SJSA1 (cell line): ENCODE data around the gene SLC35A1. TPM values are rescaled to one million over a fixed set of nuclear protein-coding genes. Genes with fewer than 3 reads are reported as not detected.
A peak's percentile ranks its signal among the peaks of the same experiment; 100 is the strongest.

Source experiments
- DNase-seq, 2 experiments: peaks; one replicate each; pipeline ENCODE4 v3.0.0-alpha.2; 2015 to 2020; ENCODE audit warnings: low spot score in 2 of 2, low read depth in 1 of 2
- H3K27ac ChIP-seq: fragments of 250-450 bp; sonication (Bioruptor Pico); 2 replicates; pipeline ENCODE4 v1.5.1; 2020; ENCODE audit warnings: mild to moderate bottlenecking, moderate library complexity
- H3K27me3 ChIP-seq: fragments of 250-450 bp; sonication (Bioruptor Pico); replicated peaks from 2 replicates; pipeline ENCODE4 v1.5.1; 2020; ENCODE audit warnings: mild to moderate bottlenecking, moderate library complexity
- H3K36me3 ChIP-seq: fragments of 250-450 bp; sonication (Bioruptor Pico); 2 replicates; pipeline ENCODE4 v1.5.1; 2020; ENCODE audit warnings: mild to moderate bottlenecking
- H3K4me1 ChIP-seq: fragments of 250-450 bp; sonication (Bioruptor Pico); replicated peaks from 2 replicates; pipeline ENCODE4 v1.6.1; 2021; ENCODE audit warnings: mild to moderate bottlenecking
- H3K4me3 ChIP-seq: fragments of 250-450 bp; sonication (Bioruptor Pico); 2 replicates; pipeline ENCODE4 v1.5.1; 2020; ENCODE audit warnings: mild to moderate bottlenecking
- H3K9me3 ChIP-seq: fragments of 250-450 bp; sonication (Bioruptor Pico); replicated peaks from 2 replicates; pipeline ENCODE4 v1.5.1; 2020; ENCODE audit warnings: mild to moderate bottlenecking
- total RNA-seq: library from RNA; depleted of rRNA; stranded (reverse); fragments of >200 nt; shearing (Covaris generic); gene quantifications from 2 replicates; pipeline ENCODE4 v1.2.3, GENCODE V29; 2014; rRNA removed

SLC35A1 gene
- total RNA-seq, result 26.6 and 27.8 TPM in 2 replicates

DNA sequence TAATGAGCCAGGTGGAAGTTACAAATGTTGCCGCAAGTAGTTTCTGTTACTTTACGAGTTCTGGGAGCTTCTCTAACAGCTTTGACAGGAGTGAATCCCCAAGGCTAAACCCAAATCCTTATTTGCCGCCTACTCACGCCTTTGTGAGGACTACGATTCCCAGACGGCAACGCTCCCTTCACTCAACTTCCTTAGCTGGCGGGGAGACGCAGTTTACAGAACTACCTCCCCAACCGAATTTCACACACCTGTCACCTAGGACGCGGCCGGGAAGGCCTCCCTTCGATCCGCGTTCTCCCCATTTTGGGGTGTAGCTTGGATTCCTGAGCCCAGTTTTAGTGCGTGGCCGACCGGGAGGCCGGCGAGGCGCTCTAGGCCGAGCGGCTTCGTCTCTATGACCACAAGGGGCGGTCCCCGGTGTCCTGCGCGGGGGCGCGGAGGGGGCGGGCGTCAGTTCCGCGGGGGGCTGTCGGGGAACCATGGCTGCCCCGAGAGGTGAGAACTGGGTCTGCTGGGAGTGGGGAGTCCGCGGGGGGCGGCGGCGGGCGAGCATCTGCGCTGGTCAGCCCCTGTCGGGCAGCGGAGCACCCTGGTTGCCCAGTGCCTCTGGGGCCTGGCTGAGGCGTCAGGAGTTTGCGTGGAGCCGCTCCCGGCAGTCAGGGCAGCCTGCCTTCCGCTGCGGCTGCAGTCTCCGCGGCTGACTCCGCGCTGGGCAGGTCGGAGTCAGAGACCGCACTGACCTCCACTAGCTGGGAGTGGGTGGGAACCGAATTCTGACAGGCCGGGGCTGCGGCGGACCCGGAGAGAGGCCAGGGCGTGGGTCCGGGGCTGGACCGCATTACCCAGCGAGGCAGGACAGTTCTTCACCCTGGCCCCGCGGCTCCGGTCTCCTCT, at the start of gene SLC35A1:
TSS of gene SLC35A1 (plus strand) at position 450 of the 894 bp plus-strand sequence. CDS start at position 480, 30 bp downstream.
- Histone ChIP-seq H3K36me3 (peaks cover 4% of the 10 kb centered on the region), H3K4me1 (no peaks in the 10 kb centered on the region; the same call in 1 of the 2 replicates), H3K4me3 (peak within 1 kb of the TSS; percentile 87), H3K9me3 (no peaks in the 10 kb centered on the region), H3K27ac (peak within 1 kb of the TSS; percentile 74), H3K27me3 (peaks cover 3% of the 10 kb centered on the region; the same call in 1 of the 2 replicates)
- peak; percentile 82 to 94 for DNase-seq

DNA sequence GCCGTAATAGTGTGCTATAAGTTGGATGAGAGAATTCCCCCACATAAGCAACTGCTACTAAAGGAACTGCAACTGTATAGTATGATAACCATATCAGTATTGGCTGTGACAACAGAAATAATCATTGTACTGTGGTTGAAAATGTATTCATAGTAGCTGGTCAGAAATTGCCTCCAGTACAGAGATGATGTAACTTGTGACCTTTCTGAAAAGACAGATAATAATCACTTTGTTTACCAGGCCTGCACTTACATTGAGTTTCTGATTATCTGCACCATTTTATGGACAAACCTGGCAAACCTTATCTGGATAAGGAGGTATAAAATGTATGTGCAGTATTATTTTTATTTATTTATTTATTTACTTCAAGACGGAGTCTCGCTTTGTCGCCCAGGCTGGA, 46.0 kb upstream of the SLC35A1 start:
- DNase-seq, result no peak
- Histone ChIP-seq H3K36me3 (no peaks in the 10 kb centered on the region), H3K27me3 (peaks cover 6% of the 10 kb centered on the region; the same call in 1 of the 2 replicates), H3K4me1 (no peaks in the 10 kb centered on the region), H3K9me3 (no peaks in the 10 kb centered on the region), H3K27ac (no peak overlapping the region), H3K4me3 (no peak overlapping the region)

DNA sequence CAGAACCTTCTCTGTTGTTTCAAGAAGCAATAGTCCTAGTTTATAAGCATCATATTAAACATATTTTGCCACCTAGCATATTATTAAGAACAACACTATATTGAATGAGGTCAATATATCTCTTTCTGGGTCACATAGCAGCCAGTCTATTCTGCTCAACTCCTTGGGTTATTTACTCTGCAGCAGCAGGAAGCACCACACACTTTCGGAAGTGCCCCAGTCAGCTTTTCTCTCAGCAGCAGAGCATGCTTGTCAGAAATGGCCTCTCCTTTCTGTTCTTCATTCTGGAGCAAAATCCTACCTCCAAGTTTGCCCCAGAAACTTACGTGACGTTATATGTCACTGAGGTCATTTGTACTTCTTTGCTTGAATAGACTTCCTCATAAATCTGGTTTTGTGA, 42.3 kb upstream of the SLC35A1 start:
- no peaks in the 10 kb centered on the region for H3K36me3 ChIP-seq
- H3K27me3 ChIP-seq, result 0 out of 2 replicates have a peak, but pooled peaks cover 6% of the 10 kb centered on the region
- no peak for DNase-seq
- no peaks in the 10 kb centered on the region for H3K4me1 ChIP-seq
- H3K9me3 ChIP-seq, result no peaks in the 10 kb centered on the region
- no peak overlapping the region for H3K27ac ChIP-seq
- H3K4me3 ChIP-seq, result no peak overlapping the region

DNA sequence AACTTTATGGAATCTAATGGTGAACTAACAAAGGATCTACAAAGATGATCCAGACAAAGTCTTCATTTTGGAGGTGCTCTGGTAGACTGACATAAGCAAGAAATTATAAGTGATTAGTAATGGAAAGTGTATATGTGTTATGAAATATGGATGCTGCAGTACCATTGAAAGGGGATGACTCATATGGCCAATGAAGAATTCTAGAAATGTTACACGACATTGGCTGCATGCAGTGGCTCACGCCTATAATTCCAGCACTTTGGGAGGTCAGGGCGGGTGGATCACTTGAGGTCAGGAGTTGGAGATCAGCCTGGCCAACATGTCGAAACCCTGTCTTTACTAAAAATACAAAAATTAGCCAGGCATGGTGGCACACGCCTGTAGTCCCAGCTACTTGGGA, 41.5 kb upstream of the SLC35A1 start:
- Histone ChIP-seq H3K27ac (no peak overlapping the region), H3K27me3 (0 out of 2 replicates have a peak, but pooled peaks cover 6% of the 10 kb centered on the region), H3K9me3 (no peaks in the 10 kb centered on the region), H3K36me3 (no peaks in the 10 kb centered on the region), H3K4me3 (no peak overlapping the region), H3K4me1 (no peaks in the 10 kb centered on the region)
- DNase-seq, result no peak

DNA sequence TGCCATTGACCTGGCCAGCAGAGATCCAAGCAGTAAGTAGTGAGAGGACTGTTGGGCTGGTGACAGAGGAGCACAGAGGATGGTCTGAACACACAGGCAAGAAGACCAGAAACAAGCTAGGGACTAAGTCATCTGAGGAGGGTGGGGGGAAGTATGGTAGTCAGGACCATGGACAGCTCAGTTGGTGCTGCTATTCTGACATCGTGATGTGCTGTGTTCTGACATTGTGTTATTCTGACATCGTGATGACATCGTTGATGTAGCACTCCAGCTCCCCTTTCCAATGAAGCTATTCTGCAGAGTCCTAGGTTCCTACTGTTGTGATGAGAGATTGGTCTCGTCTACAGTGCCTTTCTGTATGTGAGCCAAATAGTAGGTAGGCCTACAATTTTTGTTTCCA, 36.3 kb upstream of the SLC35A1 start:
- Histone ChIP-seq H3K27ac (no peak overlapping the region), H3K9me3 (no peaks in the 10 kb centered on the region), H3K27me3 (no peaks in the 10 kb centered on the region), H3K36me3 (no peaks in the 10 kb centered on the region), H3K4me3 (no peak overlapping the region), H3K4me1 (no peaks in the 10 kb centered on the region)
- DNase-seq, result peak; percentile 33 to 54

DNA sequence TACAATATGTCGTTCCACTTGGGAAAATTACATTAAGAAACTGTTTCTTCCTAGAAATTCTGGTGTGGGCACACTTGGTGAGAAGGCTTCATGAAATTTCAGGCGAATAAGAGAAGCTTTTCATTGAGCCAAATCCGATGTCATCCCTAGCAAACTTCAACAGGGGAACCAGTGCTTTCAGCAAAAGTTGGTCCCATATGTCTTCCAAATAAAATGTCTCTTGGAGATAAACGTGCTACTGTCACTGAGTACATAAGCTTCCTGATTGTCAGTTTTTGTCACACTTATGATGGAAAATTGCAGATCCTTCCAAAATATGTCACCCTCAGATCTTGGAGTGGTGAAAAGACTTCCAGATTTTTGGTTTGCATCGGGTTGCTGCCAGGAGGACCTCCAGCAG, 31.1 kb upstream of the SLC35A1 start:
- Histone ChIP-seq H3K9me3 (no peaks in the 10 kb centered on the region), H3K27ac (no peak overlapping the region), H3K27me3 (no peaks in the 10 kb centered on the region), H3K4me3 (no peak overlapping the region), H3K4me1 (0 out of 2 replicates have a peak, but pooled peaks cover 5% of the 10 kb centered on the region), H3K36me3 (no peaks in the 10 kb centered on the region)
- no peak for DNase-seq

GRCh38 chr6:87444362-87444761, 28.4 kb upstream of the SLC35A1 start:
- no peak overlapping the region for H3K4me3 ChIP-seq
- no peak overlapping the region for H3K27ac ChIP-seq
- no peaks in the 10 kb centered on the region; the same call in 1 of the 2 replicates for H3K27me3 ChIP-seq
- H3K9me3 ChIP-seq, result no peaks in the 10 kb centered on the region
- H3K4me1 ChIP-seq, result 0 out of 2 replicates have a peak, but pooled peaks cover 5% of the 10 kb centered on the region
- DNase-seq, result peak in 1 of 2 experiments; percentile 9
- no peaks in the 10 kb centered on the region for H3K36me3 ChIP-seq

DNA sequence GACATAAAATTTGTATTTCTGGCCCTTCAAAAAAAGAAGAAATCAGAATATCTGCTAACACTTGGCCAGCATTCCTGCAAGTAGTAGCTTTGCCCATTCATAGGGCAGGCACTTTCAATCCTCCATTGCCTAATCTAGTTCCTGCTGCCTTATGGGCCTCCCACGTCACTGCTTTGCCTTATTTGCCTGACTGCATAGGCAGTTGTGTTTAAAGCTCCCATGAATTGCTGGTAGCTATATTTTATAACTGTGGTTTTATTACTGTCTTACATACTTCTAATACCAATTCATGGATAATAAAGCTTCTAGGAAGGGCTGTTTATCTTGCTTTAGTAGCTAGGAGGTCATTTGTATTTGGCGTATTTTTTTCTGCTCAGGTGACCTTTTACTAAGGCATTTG, 7.7 kb upstream of the SLC35A1 start:
- Histone ChIP-seq H3K4me3 (no peak overlapping the region), H3K36me3 (no peaks in the 10 kb centered on the region), H3K9me3 (no peaks in the 10 kb centered on the region), H3K27me3 (peaks cover 15% of the 10 kb centered on the region), H3K27ac (no peak overlapping the region), H3K4me1 (no peaks in the 10 kb centered on the region)
- no peak for DNase-seq

GRCh38 chr6:87473419-87473903, 687 bp downstream of the SLC35A1 start:
- Histone ChIP-seq H3K36me3 (peaks cover 10% of the 10 kb centered on the region), H3K27ac (no peak overlapping the region)
- no peak for DNase-seq

GRCh38 chr6:87481931-87482330, 9.2 kb downstream of the SLC35A1 start:
- H3K4me3 ChIP-seq, result no peak overlapping the region
- no peaks in the 10 kb centered on the region for H3K27me3 ChIP-seq
- peaks cover 7% of the 10 kb centered on the region for H3K4me1 ChIP-seq
- no peak overlapping the region for H3K27ac ChIP-seq
- no peak for DNase-seq
- peaks cover 8% of the 10 kb centered on the region for H3K9me3 ChIP-seq
- peaks cover 18% of the 10 kb centered on the region for H3K36me3 ChIP-seq

More at GRCh38 chr6:87473419-87473903, 687 bp downstream of the SLC35A1 start:
- H3K9me3 ChIP-seq, result no peaks in the 10 kb centered on the region
- no peaks in the 10 kb centered on the region; the same call in 1 of the 2 replicates for H3K4me1 ChIP-seq
- no peaks in the 10 kb centered on the region for H3K27me3 ChIP-seq
- peak overlapping the region; percentile 87 for H3K4me3 ChIP-seq

- H3K9me3 ChIP-seq, result peaks cover 8% of the 10 kb centered on the region
- H3K27me3 ChIP-seq, result no peaks in the 10 kb centered on the region
- no peak overlapping the region for H3K4me3 ChIP-seq
- H3K4me1 ChIP-seq, result peaks cover 12% of the 10 kb centered on the region
- peaks cover 18% of the 10 kb centered on the region for H3K36me3 ChIP-seq
- DNase-seq, result no peak
- no peak overlapping the region for H3K27ac ChIP-seq
Observed at GRCh38 chr6:87482366-87482765, 9.6 kb downstream of the SLC35A1 start.

GRCh38 chr6:87483929-87484328, 11.2 kb downstream of the SLC35A1 start:
- Histone ChIP-seq H3K4me3 (no peak overlapping the region), H3K4me1 (peaks cover 27% of the 10 kb centered on the region), H3K27me3 (no peaks in the 10 kb centered on the region), H3K27ac (no peak overlapping the region; the same call in 1 of the 2 replicates), H3K36me3 (peaks cover 12% of the 10 kb centered on the region), H3K9me3 (peaks cover 8% of the 10 kb centered on the region)
- DNase-seq, result peak; percentile 76 to 77

DNA sequence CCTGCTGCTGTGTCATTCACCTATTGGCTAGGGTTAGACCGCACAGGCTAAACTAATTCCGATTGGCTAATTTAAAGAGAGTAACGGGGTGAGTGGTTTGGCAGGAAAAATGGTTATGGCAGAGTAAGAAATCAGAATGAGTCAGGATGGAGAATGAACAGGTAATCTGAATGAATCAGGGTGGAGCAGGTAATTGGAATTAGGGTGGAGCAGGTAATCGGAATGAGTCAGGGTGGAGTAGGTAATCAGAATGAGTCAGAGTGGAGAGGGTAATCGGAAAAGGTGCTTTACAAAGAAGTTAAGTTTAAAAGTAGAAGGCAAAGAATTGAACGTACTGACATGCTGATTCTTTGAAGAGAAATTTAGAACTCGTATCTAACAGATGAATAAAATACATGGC, 11.7 kb downstream of the SLC35A1 start:
- peaks cover 12% of the 10 kb centered on the region for H3K36me3 ChIP-seq
- no peaks in the 10 kb centered on the region for H3K27me3 ChIP-seq
- DNase-seq, result no peak
- H3K4me3 ChIP-seq, result no peak overlapping the region
- peaks cover 28% of the 10 kb centered on the region for H3K4me1 ChIP-seq
- peaks cover 8% of the 10 kb centered on the region for H3K9me3 ChIP-seq
- no peak overlapping the region for H3K27ac ChIP-seq

GRCh38 chr6:87487555-87487954, 14.8 kb downstream of the SLC35A1 start:
- Histone ChIP-seq H3K27ac (peak overlapping the region; percentile 83), H3K36me3 (peaks cover 16% of the 10 kb centered on the region), H3K4me3 (no peak overlapping the region), H3K4me1 (peaks cover 28% of the 10 kb centered on the region), H3K27me3 (no peaks in the 10 kb centered on the region), H3K9me3 (peaks cover 8% of the 10 kb centered on the region)
- peak; percentile 43 to 64 for DNase-seq
